HCT116 (cell line): Measurements from ENCODE around the gene ALDH8A1. TPM values are rescaled to one million over a fixed set of nuclear protein-coding genes. Genes with fewer than 3 reads are reported as not detected.

Source experiments
- microRNA-seq: library from miRNA; unstranded; fragments of <30 nt; microRNA quantifications from one replicate; pipeline ENCODE4, GENCODE V29; 2016; ENCODE audit warnings: borderline number of aligned reads
- total RNA-seq: library from RNA; stranded (reverse); gene quantifications from one replicate; pipeline ENCODE4 v1.2.1, GENCODE V29; 2021; ENCODE audit not compliant: unreplicated experiment

ALDH8A1 gene
- total RNA-seq, 1 experiment from 2014 or later: 1.4 TPM

Small RNA genes within 50 kb of the gene (microRNA-seq; reads per million reads assigned to microRNA genes)
- 3.6 reads per million for gene MIR3662

Other genes starting within 250 kb of the ALDH8A1 start
- gene HBS1L, start 104.7 kb upstream of the ALDH8A1 start, total RNA-seq: 89.4 TPM
- gene MYB, start 231.2 kb upstream of the ALDH8A1 start, total RNA-seq: 3.7 TPM